H1 (cell line): ENCODE data around the gene ATP6V1A. TPM values are rescaled to one million over a fixed set of nuclear protein-coding genes. Genes with fewer than 3 reads are reported as not detected.

Experiments
- FOSL1 ChIP-seq: IDR thresholded peaks from 2 replicates; pipeline ENCODE4 v1.6.1; 2011; ENCODE audit warnings: mild to moderate bottlenecking, low read depth, low read length, moderate library complexity; ENCODE audit not compliant: insufficient read depth
- PHF8 ChIP-seq: fragments of 200-600 bp; sonication (generic); conservative IDR thresholded peaks from 2 replicates; pipeline ENCODE4 v1.7.1; 2012; ENCODE audit warnings: low read depth, mild to moderate bottlenecking, inconsistent platforms, low read length, moderate library complexity
- SIN3A ChIP-seq, 2 experiments: IDR thresholded peaks in 1 of 2; conservative IDR thresholded peaks in 1 of 2; 2 replicates each; pipeline ENCODE4 v1.6.1; 2011 to 2012; ENCODE audit warnings: low read length in 2 of 2, improper control_type of control experiment in 1 of 2, low read depth in 1 of 2, mild to moderate bottlenecking in 1 of 2
- SRF ChIP-seq: IDR thresholded peaks from 2 replicates; pipeline ENCODE4 v1.6.1; 2011; ENCODE audit warnings: mild to moderate bottlenecking, low read depth, low read length, moderate library complexity
- polyA plus RNA-seq, 7 experiments: library from polyadenylated mRNA; depleted of rRNA in 3 of 7; stranded (reverse) in 5 of 7; unstranded in 2 of 7; fragments of >200 nt in 5 of 7; fragments of 200-250 nt in 2 of 7; gene quantifications; 1 replicate in 5 of 7; 2 replicates in 1 of 7; 4 replicates in 1 of 7; pipeline versions ENCODE4 v1.2.1 to v1.2.3, GENCODE V29; 2011 to 2013; ENCODE audit warnings: missing spikeins in 2 of 7, mixed read lengths in 2 of 7
- total RNA-seq: library from RNA; stranded (reverse); fragmentation: NEBNext Ultra II Directional; extraction: Animal tissue kit (Norgen Biotek cat#: 25700); gene quantifications from 2 replicates; pipeline ENCODE4 v1.2.1, GENCODE V29; 2021
- TF ChIP-seq, protein P1 (sequence below), 3 experiments: IDR thresholded peaks; 1 replicate in 2 of 3; 2 replicates in 1 of 3; pipeline versions ENCODE4 v1.5.1 to v1.6.1; 2011; ENCODE audit warnings: low read length in 3 of 3, mild to moderate bottlenecking in 3 of 3, inconsistent platforms in 2 of 3, low read depth in 1 of 3, moderate library complexity in 1 of 3; ENCODE audit not compliant: insufficient read depth in 1 of 3; ENCODE audit errors: control extremely low read depth in 1 of 3

Gene ATP6V1A
- total and polyA plus RNA-seq, 2 of the 8 experiments (the other 6 are each of a cell fraction or from before 2014, with no cell fraction given): 15.4 to 90.9 TPM

DNA sequence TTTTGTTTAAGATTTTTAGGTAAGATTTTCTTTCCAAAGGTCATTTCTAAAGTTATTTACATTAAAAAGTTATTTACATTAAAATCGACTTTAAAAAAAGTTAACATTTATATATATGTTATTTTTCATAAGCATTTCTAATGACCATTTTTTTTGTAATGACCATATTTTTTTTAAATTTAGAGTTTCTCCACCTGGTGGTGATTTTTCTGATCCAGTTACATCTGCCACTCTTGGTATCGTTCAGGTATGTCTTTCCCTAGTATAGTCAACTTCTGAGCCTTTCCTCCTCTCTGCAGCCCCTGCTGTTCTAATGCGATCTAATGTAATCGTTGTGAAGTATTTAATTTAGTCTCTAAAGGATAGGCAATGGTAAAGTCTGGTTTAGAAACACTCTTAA lies 48.9 kb downstream of the ATP6V1A start (continued):
- TF ChIP-seq, protein P1, sequence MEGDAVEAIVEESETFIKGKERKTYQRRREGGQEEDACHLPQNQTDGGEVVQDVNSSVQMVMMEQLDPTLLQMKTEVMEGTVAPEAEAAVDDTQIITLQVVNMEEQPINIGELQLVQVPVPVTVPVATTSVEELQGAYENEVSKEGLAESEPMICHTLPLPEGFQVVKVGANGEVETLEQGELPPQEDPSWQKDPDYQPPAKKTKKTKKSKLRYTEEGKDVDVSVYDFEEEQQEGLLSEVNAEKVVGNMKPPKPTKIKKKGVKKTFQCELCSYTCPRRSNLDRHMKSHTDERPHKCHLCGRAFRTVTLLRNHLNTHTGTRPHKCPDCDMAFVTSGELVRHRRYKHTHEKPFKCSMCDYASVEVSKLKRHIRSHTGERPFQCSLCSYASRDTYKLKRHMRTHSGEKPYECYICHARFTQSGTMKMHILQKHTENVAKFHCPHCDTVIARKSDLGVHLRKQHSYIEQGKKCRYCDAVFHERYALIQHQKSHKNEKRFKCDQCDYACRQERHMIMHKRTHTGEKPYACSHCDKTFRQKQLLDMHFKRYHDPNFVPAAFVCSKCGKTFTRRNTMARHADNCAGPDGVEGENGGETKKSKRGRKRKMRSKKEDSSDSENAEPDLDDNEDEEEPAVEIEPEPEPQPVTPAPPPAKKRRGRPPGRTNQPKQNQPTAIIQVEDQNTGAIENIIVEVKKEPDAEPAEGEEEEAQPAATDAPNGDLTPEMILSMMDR (IDR thresholded peaks at IDR 0.05; ENCODE audit: control extremely low read depth in 1 of 3, insufficient read depth in 1 of 3, low read depth in 1 of 3, low read length in 3 of 3): no peak
- no peak for TF ChIP-seq SIN3A (conservative IDR thresholded peaks at IDR 0.05 in 1 of 2, IDR thresholded peaks at IDR 0.05 in 1 of 2; ENCODE audit: low read depth in 1 of 2, low read length in 2 of 2)
- TF ChIP-seq SRF: no peak
- TF ChIP-seq FOSL1: no peak
- TF ChIP-seq PHF8: no peak
- TF ChIP-seq, all 59 proteins: peak for 0
